NCI-H2196 (cell line): ENCODE measurements around the gene CROCC2.

Experiments used
- DNase-seq: peaks from one replicate; lab custom pipeline; 2025; ENCODE audit not compliant: unreplicated experiment; lab: John Stamatoyannopoulos, UW

Gene CROCC2

GRCh38 chr2:240954436-240955305 is 48.5 kb downstream of the CROCC2 start:
- no peak for DNase-seq

- DNase-seq: no peak
Observed at GRCh38 chr2:240955306-240956170, 49.4 kb downstream of the CROCC2 start.

DNA sequence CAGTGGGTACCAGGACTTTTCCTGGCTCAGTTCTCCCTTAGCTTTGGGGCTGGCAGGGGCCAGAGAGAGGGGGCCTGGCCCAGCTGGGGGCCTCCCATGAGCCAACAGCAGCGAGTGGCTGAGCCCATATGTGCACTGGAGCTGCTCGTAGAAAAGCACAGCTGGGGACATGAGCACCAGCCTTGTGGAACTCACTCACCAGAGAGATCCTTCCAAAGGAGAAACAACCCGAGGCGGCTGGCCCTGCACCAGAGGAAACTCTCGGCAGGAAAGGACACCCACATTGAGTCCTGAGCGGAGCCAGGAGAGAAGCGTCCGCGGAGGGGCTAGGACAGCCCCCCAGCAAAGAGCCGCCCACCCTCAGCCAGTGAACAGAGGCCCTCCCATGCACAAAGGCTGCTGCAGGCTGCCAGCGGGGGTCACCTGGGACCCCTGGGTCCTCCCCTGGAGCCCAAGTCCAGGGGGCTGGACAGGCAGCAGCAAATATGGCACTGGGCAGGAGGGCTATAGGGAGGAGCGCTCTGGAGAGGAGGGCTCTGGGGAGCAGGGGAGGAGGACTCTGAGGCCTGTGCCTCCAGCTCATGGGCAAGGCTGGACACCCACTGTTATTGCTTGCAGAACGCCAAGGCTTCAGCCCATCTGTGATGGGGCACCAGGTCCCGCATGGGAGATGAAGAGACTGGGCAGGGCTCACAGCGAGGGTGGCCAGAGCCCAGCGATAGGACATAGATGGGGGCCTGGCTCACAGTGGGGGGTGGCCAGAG is 50.2 kb downstream of the CROCC2 start:
- no peak for DNase-seq

DNA sequence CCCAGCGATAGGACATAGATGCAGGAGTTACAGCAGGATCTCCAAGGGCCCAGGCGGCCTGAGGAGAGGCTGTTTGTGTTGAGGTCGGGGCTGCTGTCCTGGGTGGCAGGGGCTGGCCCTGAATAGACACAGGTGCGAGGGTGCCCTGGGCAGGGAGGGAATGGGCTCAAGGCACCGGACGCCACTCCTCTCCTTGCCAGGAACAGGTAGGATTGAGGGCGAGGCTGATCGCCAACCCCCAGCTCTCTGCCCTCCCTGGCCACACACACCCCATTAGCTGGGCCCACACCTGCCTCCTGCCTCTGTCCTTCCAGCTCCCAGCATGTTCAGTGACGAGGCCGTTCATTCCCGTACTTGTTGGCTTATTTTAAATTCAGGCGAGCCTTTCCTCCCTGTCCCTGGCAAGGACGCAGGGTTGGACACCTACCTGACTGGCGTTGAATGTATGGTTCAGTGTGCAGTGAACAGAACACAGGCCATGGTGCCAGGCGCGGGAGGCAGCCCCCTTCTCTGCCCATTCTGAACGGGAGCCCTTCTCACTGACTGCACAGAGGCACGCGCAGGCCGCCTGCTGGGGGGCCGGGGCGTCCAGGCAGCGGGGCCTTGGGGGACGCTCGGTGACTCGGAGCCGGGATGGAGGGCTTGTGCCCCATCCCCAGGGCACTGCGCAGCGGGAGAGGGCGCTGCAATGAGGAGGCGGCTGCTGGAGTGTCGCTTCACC is 51.0 kb downstream of the CROCC2 start:
- no peak for DNase-seq

- DNase-seq: peak; percentile 15
Observed at GRCh38 chr2:240957656-240958365, 51.7 kb downstream of the CROCC2 start.

DNA sequence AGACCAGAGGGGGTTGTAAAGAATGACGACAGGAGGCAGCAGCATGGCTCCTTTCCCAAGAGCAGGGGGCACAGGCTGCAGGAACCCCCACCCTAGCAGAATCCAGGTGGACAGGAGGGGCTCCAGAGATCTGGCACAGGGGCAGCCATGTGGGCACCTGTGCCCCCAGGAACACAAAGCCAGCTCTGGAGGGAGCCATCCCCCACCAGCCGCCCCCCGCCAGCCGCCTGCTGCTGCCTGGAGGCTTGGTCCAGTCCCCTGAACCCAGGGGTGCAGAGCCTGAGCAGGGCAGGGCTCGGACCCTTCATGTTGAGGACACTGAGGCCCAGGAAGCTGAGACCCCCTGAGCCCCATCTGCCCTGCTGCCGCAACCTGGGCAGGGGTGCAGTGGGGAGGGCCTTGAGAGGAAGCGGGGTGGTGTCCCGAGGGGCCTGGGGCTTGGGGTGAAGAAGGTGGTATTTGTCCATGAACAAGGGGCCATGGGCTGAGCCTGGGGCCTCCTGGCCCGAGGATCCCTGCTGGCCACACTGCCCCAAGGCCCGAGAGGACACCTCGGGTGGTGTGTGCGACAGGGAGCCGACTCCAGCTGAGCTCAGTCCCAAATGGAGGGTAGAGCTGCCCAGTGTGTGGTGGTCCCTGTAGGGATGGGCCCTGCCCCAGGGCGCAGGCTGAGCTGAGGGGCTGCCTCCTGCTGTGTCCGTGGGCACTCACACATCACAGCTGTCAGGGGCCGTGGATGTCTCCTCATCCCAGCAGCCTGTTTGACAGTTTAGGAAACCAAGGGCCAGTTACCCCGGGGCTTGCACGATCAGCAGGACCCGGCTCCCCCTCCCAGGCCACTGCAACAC is 52.5 kb downstream of the CROCC2 start:
- no peak for DNase-seq

GRCh38 chr2:240959214-240959940 is 53.2 kb downstream of the CROCC2 start:
- DNase-seq: no peak

GRCh38 chr2:240959941-240960308 is 53.8 kb downstream of the CROCC2 start:
- DNase-seq: no peak

DNA sequence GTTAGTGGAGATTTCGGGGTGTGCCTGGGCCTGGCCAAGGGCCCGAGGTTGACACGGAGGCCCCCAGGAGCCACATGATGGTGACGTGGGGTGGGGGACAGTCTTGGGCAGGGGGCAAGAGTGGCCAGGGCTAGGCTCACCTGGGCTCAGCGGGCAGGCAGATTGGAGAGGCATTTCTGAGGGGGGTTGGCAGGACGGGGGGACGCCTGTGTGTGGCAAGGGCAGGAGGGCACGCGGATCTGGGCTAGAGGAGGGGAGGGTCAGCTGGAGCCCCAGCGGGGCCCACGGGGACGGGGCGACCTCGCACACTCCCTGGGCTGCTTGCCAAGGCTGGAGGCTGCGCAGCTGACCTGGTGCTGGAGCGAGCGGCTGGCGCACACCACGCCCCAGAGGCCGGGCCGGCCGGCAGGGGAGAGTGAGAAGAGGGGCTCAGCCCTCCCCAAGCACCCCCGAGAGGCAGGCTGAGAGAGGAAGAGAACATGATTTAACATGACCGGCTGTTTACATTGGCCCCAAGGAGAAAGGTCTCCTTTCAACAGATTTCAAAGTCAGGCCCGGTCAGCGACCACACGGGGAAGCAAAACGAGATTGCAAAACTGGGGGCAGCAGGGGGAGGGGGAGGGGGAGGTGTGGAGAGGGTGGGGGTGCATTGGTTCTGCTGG is 54.3 kb downstream of the CROCC2 start:
- DNase-seq: peak; percentile 72

GRCh38 chr2:240960971-240961876 is 55.1 kb downstream of the CROCC2 start:
- DNase-seq: no peak

- DNase-seq: no peak
Observed at GRCh38 chr2:240961910-240962299, 55.8 kb downstream of the CROCC2 start.

- no peak for DNase-seq
Observed at GRCh38 chr2:240962300-240963064, 56.3 kb downstream of the CROCC2 start.

DNA sequence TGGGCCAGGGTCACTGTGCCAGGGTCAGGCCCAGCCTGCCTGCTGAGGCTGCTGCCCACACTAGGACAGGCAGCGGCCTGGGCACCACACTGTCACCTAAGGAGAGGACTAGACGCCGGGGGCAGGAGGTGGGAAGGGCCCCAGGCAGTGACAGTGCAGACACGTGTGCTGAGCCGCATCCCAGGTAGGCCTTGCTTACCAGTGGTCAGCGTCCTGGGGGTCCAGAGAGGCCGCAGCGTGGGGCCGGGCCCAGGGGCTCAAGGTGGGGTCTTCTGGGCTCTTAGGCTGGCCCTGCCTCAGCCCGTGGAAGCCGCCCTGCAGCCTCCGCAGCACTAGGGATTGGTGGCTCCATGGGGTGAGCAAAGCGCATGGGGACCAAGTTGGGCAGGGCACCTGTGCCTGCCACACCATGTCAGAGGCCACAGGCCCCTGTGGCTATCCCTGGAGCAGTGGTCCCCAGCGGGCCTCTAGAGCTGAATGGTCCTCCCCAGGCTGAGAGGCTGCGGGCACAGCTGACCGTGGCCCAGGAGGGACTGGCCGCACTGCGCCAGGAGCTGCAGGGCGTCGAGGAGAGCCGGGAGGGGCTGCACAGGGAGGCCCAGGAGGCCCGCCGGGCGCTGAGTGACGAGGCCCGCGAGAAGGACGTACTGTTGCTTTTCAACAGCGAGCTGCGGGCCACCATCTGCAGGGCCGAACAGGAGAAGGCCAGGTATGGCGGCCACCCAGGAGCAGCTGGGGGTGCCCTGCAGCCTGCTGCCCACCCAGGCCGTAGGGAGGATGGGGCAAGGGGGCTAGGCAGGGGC is 57.1 kb downstream of the CROCC2 start:
- no peak for DNase-seq

DNA sequence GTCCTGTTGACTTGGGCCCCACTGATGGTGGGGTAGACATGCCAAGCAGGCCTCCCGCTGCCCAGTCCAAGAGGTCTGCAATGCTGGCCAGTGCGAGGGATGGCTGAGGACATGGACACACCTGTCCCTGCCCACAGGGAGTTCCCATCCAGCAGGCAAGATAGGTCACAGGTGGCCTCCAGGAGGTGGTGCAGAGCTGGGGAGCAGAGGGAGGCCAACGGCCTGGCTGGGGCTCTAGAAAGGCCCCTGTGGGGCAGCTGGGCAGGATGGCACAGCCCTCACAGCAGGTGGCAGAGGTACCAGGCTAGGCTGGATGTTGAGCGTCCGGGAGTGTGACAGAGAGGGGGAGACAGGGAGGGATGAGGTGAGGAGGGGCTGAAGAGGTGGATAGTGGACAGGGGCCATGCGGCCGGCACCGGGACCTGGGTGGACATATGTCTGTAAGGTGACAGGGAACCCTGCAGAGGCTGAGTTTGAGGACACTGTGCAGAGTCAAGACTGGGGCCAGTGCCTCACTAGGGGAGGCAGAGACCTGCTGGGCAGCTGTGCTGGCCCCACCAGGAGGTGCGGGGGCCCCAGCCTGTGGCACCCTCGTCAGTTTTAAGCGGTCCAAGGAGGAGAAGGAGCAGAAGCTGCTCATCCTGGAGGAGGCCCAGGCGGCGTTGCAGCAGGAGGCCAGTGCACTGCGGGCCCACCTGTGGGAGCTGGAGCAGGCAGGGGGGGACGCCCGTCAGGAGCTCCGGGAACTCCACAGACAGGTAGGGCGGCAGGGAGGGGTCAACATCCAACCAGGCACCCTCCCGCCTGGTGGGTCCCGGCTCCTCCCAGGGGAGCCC is 58.0 kb downstream of the CROCC2 start:
- no peak for DNase-seq
